ENCODE data around the gene CHDH.

Gene CHDH

DNA sequence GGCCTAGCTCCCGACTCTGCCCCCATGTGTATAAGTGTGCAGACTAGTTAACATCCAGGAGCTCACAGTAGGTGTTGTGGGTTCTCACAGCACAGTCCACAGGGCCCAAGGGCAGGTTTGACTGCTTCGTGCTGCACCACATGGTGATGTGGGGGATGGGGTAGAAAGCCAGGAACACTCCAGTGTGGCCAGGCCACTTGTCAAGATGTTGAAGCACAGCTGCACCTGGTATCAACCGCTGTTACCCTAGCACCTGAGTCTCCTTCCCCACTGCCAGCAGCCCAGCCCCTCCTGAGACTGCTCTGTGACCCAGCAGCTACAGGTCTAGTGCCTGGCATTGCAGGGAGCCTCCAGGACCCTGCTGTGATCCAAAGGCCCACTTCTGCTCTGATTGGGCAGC lies 53.4 kb downstream of the CHDH start:
- no peak for TF ChIP-seq CTCF (IDR thresholded peaks at IDR 0.05; ENCODE audit: control insufficient read depth, extremely low read depth, insufficient read depth)
- no peak overlapping the region for H3K4me3 ChIP-seq (ENCODE audit: low read depth, low read length)
- DNase-seq (ENCODE audit: low read depth) = no peak

DNA sequence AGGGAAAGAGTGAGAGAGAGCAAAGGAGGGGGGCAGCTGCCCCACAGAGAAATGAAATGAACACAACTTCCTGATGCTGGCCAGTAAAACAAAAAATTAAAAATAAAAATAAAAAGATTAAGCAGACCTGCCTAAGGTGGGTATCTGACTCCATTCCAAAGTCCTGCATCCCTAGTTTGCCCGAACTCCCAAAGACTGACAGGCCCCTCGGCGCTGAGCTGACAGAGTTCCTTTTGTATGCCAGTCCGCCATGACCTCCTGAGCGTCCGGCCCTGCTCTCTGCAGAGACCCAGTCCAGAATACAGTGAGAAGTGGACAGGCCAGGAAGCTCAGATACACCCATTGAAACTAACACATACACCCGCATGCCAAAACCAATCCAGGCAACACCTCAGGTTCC lies 54.9 kb downstream of the CHDH start:
- no peak for DNase-seq (ENCODE audit: low read depth)
- TF ChIP-seq CTCF (IDR thresholded peaks at IDR 0.05; ENCODE audit: control insufficient read depth, extremely low read depth, insufficient read depth) = no peak
- no peak overlapping the region for H3K4me3 ChIP-seq (ENCODE audit: low read depth, low read length)

DNA sequence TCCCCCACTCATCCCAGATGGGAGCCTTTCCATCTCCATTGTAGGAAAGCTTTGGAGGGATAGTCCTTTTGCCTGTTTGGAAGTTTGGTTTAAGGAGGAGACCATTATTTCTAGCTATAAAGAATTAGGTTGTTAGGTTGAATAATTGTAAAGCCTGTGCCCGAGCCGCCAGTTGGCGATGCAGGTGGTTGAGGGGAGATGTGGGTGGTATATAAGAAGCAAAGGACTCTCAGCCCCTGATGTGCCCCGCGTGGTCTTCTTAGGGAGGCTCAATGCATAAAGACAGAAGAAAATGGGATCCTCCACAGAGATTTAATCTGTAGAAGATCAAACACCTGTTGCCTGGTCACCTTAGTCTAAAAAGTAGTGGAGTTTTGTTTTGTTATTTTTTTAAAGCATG lies 55.7 kb downstream of the CHDH start:
- no peak for TF ChIP-seq CTCF (IDR thresholded peaks at IDR 0.05; ENCODE audit: control insufficient read depth, extremely low read depth, insufficient read depth)
- H3K4me3 ChIP-seq (ENCODE audit: low read depth, low read length) = no peak overlapping the region
- no peak for DNase-seq (ENCODE audit: low read depth)

- DNase-seq (ENCODE audit: low read depth) = no peak
- no peak overlapping the region for H3K4me3 ChIP-seq (ENCODE audit: low read depth, low read length)
- no peak for TF ChIP-seq CTCF (IDR thresholded peaks at IDR 0.05; ENCODE audit: control insufficient read depth, extremely low read depth, insufficient read depth)
Observed at GRCh38 chr3:53789459-53789858, 56.8 kb downstream of the CHDH start.

DNA sequence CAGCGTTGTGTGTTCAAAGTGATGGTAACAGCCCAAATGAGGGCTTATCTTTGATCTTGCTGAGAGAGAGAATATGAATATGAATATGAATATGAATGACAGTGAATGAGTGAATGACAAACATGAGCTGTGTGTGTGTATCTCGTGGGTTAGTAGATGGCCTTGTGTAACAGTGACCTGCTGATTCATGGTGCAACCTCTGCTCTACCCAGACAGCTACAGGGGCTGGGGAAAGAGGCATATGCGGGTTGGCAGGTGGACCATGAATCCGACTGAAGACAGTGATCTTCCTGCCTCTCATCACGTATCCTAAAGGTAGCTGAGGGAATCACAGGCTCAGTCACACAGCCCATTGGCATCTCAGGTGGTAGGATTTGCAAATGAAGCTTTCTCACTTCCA lies 58.2 kb downstream of the CHDH start:
- TF ChIP-seq CTCF (IDR thresholded peaks at IDR 0.05; ENCODE audit: control insufficient read depth, extremely low read depth, insufficient read depth) = no peak
- no peak for DNase-seq (ENCODE audit: low read depth)
- no peak overlapping the region for H3K4me3 ChIP-seq (ENCODE audit: low read depth, low read length)

DNA sequence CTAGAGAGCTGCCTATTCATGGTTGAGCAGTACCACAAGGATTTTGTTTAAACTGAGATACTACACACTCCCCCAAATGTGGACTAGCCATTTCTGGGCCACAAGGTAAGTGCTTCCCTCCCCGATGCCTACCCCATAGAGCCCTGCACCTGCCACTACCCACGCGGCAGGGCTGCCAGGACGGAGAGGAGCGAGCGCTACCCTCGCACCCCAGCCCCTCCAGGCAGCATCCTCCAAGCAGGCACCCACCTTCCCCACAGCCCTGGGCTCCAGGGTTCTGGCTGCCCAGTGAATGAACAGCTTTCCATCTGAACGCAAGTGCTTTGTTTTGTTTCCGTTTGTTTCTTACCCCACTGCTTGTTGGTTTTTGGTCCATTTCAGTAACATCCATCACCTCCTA lies 59.2 kb downstream of the CHDH start:
- DNase-seq (ENCODE audit: low read depth) = no peak
- TF ChIP-seq CTCF (IDR thresholded peaks at IDR 0.05; ENCODE audit: control insufficient read depth, extremely low read depth, insufficient read depth) = no peak
- H3K4me3 ChIP-seq (ENCODE audit: low read depth, low read length) = no peak overlapping the region

DNA sequence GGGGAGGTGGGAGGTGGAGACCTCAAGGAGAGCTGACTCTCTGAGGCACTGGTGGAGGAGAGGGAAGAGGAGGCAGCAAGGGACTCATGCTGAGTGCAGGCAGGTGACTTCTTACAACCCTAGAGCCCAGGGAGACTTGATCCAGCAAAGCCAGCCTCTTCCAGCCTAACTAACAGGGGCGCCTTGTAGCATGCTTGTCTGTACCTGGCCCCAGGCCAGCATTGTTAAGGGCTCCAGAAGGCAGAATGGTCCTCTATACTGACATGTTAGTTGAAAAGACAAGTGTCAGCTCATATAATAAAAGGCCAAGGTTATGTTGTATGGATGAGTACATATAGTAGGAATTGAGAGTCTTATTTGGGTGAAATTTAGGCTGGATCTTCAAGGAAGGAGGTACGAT lies 65.4 kb downstream of the CHDH start:
- no peak for TF ChIP-seq CTCF (IDR thresholded peaks at IDR 0.05; ENCODE audit: control insufficient read depth, extremely low read depth, insufficient read depth)
- no peak overlapping the region for H3K4me3 ChIP-seq (ENCODE audit: low read depth, low read length)
- DNase-seq (ENCODE audit: low read depth) = no peak
